ENCODE measurements around the gene MILR1. TPM values are rescaled to one million over a fixed set of nuclear protein-coding genes. Genes with fewer than 3 reads are reported as not detected.
"Not testable (repeated sequence)": the region's sequence is repeated elsewhere in the genome, so short reads cannot be mapped to it uniquely, and the experiment has no call there.

Gene MILR1
- polyA plus RNA-seq, 4 donors = 1.8 to 5.4 (median 2.8) TPM

- DNase-seq (ENCODE audit: low read depth in 4 of 4, low spot score in 3 of 4) = not testable (repeated sequence)
These were observed 17.9 kb downstream of the MILR1 start for GRCh38 chr17:64466834-64467233.

DNA sequence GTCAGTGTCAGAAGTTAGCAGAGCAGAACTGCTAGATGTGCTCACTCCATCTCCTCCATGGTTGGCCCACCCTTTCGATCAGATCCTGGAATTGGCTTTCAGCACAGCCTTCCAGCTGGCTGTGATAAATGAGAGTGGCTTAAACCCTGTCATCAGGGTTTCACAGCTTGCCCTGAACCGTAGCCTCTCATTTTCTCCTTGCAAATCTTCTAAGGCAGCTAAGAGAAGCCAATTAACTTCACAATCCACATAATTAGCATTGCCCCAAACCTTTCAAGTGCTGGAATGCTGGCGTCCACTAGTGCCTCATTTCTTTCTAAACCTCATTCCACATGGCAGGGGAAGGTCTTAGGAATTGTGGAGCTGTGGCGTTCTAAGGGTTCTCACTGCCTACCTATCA lies 21.7 kb downstream of the MILR1 start:
- DNase-seq (ENCODE audit: low read depth in 4 of 4, low spot score in 3 of 4) = no peak

DNA sequence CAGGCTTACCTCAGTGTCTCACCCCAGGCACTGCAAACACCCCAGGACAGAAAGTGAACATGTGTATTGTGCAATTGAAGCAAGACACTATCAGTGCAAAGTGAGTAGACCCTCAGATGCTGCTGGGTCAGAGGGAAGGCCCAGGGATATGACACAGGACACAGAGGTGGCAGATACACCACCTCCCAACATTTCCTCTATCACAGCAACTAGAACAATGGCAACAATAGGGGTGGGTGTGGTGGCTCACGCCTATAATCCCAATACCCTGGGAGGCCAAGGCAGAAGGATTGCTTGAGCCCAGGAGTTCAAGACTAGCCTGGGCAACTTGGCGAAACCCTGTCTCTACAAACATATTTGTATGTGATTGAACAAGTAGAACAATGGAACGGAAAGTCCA lies 22.5 kb downstream of the MILR1 start:
- no peak for DNase-seq (ENCODE audit: low read depth in 4 of 4, low spot score in 3 of 4)

DNA sequence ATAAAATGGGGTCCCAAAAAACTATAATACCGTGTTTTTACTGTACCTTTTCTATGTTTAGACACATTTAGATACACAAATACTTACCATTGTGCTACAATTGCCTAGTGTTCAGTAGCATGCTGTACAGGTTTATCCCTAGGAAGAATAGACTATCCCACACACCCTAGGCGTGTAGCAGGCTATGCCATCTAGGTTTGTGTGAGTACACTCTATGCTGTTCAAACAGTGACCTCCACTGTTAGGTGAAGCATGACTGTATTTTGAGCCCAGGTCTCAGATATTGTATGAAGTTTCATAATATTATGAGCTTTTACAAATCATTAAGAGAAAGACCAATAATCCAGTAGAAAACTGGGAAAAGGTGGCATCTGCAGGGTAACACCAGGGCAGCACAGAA lies 23.6 kb downstream of the MILR1 start:
- DNase-seq (ENCODE audit: low read depth in 4 of 4, low spot score in 3 of 4) = no peak

DNA sequence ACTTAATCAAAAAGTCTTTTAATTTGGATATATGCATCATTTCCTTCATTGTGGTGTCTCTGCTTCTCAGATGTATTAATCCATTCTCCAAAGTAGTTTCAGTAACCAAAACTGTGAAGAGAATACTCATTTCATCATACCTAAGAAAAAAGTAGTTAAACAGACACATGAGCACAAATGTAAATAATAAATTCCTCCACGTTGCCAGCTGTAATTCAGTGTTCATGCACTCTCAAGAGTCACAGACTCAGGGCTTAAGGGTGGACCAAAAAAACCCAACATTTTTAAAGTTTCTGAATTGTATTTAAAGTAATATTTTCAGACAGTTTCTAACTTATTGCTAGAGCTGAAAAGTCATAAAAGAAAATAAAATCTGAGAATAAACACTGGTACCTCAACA lies 28.9 kb downstream of the MILR1 start:
- no peak for DNase-seq (ENCODE audit: low read depth in 4 of 4, low spot score in 3 of 4)

GRCh38 chr17:64480951-64481350 lies 32.0 kb downstream of the MILR1 start:
- no peak for DNase-seq (ENCODE audit: low read depth in 4 of 4, low spot score in 3 of 4)

DNA sequence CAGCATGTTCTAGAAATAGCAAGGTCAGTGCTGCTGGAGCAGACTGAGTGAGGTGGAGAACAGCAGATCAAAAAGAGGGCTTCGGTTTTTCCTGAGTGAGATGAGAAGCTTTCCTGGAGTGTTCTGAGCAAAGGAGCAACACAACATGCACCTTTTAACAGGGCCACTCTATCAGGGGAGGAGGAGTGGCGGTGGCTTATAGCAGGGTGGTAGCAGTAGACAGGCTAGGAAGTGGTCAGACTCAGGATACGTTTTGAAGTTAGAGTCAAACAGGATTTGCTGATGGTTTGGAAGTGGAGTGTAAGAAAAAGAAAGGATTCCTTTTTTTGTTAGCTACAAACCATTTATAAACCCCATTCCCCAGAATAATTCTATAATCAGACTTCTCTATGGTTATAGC lies 35.5 kb downstream of the MILR1 start:
- no peak for DNase-seq (ENCODE audit: low read depth in 4 of 4, low spot score in 3 of 4)

GRCh38 chr17:64488301-64488700 lies 39.4 kb downstream of the MILR1 start:
- no peak for DNase-seq (ENCODE audit: low read depth in 4 of 4, low spot score in 3 of 4)

DNA sequence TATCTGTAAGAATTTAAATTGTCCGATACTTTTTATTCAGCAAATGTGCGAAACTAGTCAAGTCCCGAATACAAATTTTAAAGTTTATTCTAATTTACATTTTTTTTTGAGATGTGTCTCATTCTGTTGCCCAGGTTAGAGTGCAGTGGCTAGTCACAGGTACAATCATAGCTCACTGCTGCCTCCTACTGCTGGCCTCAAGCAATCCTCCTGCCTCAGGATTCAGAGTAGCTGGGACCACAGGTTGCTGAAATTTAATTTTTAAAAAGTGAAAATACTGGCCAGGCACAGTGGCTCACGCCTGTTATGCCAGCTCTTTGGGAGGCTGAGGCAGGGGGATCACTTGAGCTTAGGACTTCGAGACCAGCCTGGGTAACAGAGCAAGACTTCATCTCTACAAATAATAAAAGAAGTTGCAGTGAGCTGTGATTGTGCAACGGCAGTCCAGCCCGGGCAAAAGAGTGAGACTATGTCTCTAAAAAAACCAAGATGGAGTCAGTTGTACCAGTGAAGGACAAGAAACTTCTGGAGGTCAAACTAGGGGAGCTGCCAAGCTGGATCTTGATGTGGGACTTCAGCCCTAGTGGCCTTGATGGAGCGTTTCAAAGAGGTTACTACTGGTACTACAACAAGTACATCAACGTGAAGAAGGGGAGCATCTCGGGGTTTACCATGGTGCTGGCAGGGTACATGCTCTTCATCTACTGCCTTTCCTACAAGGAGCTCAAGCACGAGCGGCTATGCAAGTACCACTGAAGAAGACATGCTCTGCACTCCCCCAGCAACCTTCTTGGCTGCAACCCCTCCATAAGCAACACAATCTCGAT lies 42.3 kb downstream of the MILR1 start:
- DNase-seq (ENCODE audit: low read depth in 4 of 4, low spot score in 3 of 4) = no peak

DNA sequence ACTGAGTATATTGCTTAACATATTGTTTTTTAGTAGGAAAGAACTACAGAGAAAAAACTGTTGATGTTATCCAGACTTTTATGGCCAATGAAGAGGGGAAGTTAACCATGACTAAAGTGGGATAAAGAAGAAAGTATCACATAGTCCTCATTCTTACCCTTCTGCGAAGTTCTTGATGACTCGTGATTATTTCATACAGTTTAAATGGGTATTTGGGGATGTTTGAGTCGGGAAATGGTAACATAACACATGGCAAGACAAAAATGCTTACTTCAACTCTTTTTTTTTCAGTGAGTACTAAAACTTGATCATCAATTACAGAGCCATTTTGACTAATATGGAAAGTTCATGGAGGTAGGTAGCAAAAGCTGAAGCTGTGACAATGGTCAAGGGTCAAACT lies 43.1 kb downstream of the MILR1 start:
- DNase-seq (ENCODE audit: low read depth in 4 of 4, low spot score in 3 of 4) = no peak

- DNase-seq (ENCODE audit: low read depth in 4 of 4, low spot score in 3 of 4) = no peak
These were observed 43.7 kb downstream of the MILR1 start for GRCh38 chr17:64492481-64493109.

- no peak for DNase-seq (ENCODE audit: low read depth in 4 of 4, low spot score in 3 of 4)
These were observed 45.2 kb downstream of the MILR1 start for GRCh38 chr17:64494121-64494520.

DNA sequence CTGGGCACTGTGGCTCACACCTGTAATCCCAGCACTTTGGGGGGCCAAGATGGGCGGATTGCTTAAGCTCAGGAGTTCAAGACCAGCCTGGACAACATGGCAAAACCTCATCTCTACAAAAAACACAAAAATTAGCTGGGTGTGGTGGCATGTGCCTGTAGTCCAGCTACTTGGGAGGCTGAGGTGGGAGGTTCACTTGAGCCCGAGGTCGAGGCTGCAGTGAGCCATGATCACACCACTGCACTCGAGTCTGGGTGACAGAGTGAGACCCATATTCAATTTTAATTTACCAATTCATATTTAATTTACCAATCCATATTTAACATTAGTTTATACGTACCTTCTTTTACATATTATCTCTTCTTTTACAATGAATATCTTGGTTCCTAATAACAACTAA lies 46.4 kb downstream of the MILR1 start:
- not testable (repeated sequence) for DNase-seq (ENCODE audit: low read depth in 4 of 4, low spot score in 3 of 4)

DNA sequence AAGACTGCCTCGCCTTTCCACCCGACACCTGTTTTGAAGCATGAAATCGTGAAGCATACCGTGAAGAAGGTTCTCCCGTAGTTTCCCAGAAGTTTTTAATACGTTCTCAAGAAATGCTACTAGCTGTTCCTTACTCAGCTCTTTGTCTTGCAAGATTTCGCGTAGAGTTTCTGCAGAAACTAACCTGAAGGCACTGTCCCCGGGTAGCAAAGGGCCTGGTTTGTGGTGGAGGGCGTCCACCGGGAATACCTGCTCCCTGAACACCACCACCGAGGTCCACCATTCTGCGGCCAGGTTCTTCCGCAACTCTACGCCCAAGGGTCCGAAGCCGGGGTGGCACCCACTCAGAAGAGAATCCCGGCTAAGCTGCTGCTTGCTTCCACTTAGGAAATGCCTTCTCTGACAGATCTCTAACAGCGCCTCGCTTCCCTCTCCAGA lies 47.5 kb downstream of the MILR1 start:
- peak in 1 of 4 donors; percentile 16 for DNase-seq (ENCODE audit: low read depth in 4 of 4, low spot score in 3 of 4)

DNA sequence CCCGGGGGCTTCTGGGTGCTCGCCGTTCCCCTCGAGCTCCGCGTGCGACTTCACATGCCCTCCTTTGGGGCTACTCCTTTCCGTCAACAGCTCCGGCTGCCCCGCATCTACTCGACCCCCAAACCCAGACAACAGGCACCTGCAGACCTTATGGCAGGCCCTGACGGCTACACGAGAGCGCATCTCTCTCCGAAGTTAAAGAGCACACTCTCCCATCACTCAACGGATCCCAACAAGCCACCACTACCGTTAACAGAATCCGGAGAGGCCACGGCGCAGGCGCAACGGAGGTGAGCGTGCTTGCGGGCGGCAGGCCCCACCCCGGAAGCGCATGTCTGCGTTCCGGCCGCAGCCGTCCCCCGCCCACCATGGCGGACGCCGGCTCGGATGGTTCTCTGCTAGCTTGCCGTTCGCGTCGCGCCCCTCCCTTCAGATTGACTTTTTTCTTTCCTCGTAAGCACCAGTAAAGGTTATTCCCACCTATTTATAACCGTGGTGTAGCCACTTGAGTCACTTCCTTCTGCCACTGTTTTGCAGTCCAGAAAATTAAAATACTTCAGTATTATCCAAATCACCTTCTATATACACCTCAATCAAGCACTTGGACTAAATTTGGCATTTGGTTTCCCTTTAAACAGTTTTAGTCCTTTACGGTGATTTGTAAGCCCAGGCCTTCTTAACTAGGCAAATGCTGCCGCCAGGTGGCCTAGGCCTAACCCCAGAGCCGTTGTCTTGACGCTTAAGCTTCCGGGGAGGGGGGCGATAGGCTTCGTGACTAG lies 48.1 kb downstream of the MILR1 start, which contains the start of gene POLG2:
TSS of gene POLG2 (minus strand) at position 269 of the 779 bp plus-strand sequence. CDS start at position 183, 86 bp downstream.
- DNase-seq (ENCODE audit: low read depth in 4 of 4, low spot score in 3 of 4) = peak in 3 of 4 donors; percentile 73 to 82 (median 81)

GRCh38 chr17:64497565-64498035 lies 48.7 kb downstream of the MILR1 start:
- DNase-seq (ENCODE audit: low read depth in 4 of 4, low spot score in 3 of 4) = no peak

DNA sequence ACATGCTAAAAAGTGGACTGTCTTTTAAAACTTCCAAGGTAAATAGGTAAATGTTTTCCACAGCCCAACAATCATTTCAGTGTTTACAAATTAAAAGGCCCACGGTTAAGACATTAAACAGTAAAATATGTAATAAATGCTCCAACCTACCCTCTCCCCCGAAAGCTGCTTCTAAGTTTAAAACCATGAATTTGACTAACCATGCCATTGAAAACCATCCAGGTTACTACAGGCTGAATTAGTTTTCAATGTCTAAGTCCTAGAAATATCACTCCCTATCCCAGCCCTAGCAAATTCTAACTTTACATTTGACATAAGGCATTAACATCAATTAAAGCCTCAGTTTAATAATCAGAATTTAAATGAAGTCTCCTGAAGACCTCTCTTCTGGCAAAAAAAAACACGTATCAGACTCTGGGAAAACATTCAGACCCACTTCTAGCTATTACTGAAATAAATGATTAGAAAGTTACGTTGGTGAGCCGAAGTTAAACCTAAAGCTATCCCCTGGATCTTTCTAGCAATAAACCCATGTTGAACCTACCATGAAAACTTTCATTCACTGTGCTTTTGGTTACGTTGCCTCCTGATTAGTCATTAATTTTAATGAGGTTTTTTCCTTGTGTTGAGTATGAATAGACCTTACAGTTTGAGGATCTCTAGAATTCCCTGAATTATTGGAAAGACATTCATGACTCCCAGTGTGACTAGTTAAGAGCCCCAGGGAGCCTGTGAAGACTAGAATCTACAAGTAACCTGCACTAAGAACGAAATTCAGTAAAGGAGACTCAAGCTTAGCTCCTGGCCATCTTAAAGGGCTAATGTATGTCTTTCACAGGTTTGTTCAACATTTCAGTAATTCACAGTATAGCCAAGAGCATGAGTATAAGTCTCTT lies 49.6 kb downstream of the MILR1 start:
- DNase-seq (ENCODE audit: low read depth in 4 of 4, low spot score in 3 of 4) = no peak

GRCh38 chr17:64499805-64500486 lies 51.0 kb downstream of the MILR1 start:
- no peak for DNase-seq (ENCODE audit: low read depth in 4 of 4, low spot score in 3 of 4)

- DNase-seq (ENCODE audit: low read depth in 4 of 4, low spot score in 3 of 4) = no peak
These were observed 51.6 kb downstream of the MILR1 start for GRCh38 chr17:64500487-64500859.
